Heart right ventricle (tissue), 16 donors: ENCODE results near the gene TIMM44. TPM values are rescaled to one million over a fixed set of nuclear protein-coding genes. Genes with fewer than 3 reads are reported as not detected.
"Not testable (repeated sequence)": the region's sequence is repeated elsewhere in the genome, so short reads cannot be mapped to it uniquely, and the experiment has no call there.

Experiments
- ATAC-seq, 8 donors: fragments of 200-7000 bp; cut with Tn5 transposase; one replicate each; pipeline ENCODE4 v1.9.1; 2020; ENCODE audit warnings: mild to moderate bottlenecking in 8 of 8, moderate library complexity in 8 of 8, moderate number of reproducible peaks in 1 of 8
- DNase-seq, 2 donors: peaks; one replicate each; pipeline ENCODE4 v3.0.0-alpha.2; 2020
- H3K27ac ChIP-seq, 10 donors: fragments of 200-600 bp; sonication (generic) in 2 of 10; one replicate each; pipeline versions ENCODE4 v1.5.0 to v1.8.0; 2020 to 2022; ENCODE audit warnings: mild to moderate bottlenecking in 3 of 10
- H3K27me3 ChIP-seq, 7 donors: fragments of 200-600 bp; one replicate each; pipeline ENCODE4 v1.8.0; 2021 to 2022; ENCODE audit warnings: mild to moderate bottlenecking in 2 of 7
- H3K36me3 ChIP-seq, 9 donors: fragments of 200-600 bp; sonication (generic) in 1 of 9; one replicate each; pipeline versions ENCODE4 v1.5.0 to v1.8.0; 2020 to 2022; ENCODE audit warnings: mild to moderate bottlenecking in 2 of 9
- H3K4me1 ChIP-seq, 9 donors: fragments of 200-600 bp; sonication (generic) in 1 of 9; one replicate each; pipeline versions ENCODE4 v1.5.0 to v1.8.0; 2020 to 2022; ENCODE audit warnings: mild to moderate bottlenecking in 4 of 9
- H3K4me3 ChIP-seq, 10 donors: fragments of 200-600 bp; sonication (generic) in 2 of 10; one replicate each; pipeline versions ENCODE4 v1.5.0 to v1.8.0; 2020 to 2022; ENCODE audit warnings: mild to moderate bottlenecking in 7 of 10, moderate library complexity in 2 of 10
- H3K9me3 ChIP-seq, 11 donors: fragments of 200-600 bp in 10 of 11; sonication (generic) in 2 of 11; one replicate each; pipeline versions ENCODE4 v1.5.0 to v1.8.0; 2013 to 2022; ENCODE audit warnings: mild to moderate bottlenecking in 2 of 11, control low read depth in 1 of 11, moderate library complexity in 1 of 11
- CTCF ChIP-seq, 9 donors: fragments of 200-600 bp; sonication (generic) in 2 of 9; IDR thresholded peaks; one replicate each; pipeline versions ENCODE4 v1.5.0 to v1.8.0; 2021 to 2022; ENCODE audit warnings: antibody characterized with exemption in 9 of 9, mild to moderate bottlenecking in 5 of 9, moderate library complexity in 1 of 9
- WGBS, 2 donors: extraction: QIAGEN DNeasy Blood & Tissue Kit; methylation state at CpG; one replicate each; pipeline ENCODE4 v1.1.7; 2013; ENCODE audit warnings: inconsistent platforms in 1 of 2; 5-methylcytosine and 5-hydroxymethylcytosine counted together
- intact Hi-C, 10 donors: fragments of 100-400 bp; cut with DNase I; formaldehyde crosslinking; loops; one replicate each; pipeline versions ENCODE4 v1.11.1 to v1.14.2; 2022
- polyA plus RNA-seq, 2 donors: library from polyadenylated mRNA; stranded (reverse); fragments of 200-250 nt; gene quantifications; one replicate each; pipeline ENCODE4 v1.2.3, GENCODE V29; 2013
- total RNA-seq, 10 donors: library from RNA; stranded (reverse); fragmentation: NEBNext Ultra II Directional in 3 of 10; extraction: Animal tissue kit (Norgen Biotek cat#: 25700) in 3 of 10; gene quantifications; one replicate each; pipeline versions ENCODE4 v1.2.1 to v1.2.4, GENCODE V29; 2021 to 2023
- donor health status: Arrhythmogenic right ventricular cardiomyopathy.
- donor health status: ischemic (EF 13 %, LVEDD 7.1; RV severe dilation, severe dysfunction).
- donor health status: healthy with polysubstance abuse.
- donor health status: DM: no; HTN: yes; CAD: no.
- donor health status: DM: no; HTN: no; CAD: no.
- donor health status: ischemic (EF 25% LVEDD 6.9; RV normal size, moderate dysfunction).
- donor health status: ischemic (EF 25% LVEDD 5.7; RV mildly dilated, moderate dysfunction).
- donor health status: healthy.
- donor health status: DM: yes; HTN: yes; CAD: no.
- donor health status: Ischemic cardiomyopathy.
- donor health status: ischemic (EF 35%, LVEDD 5.7; RV mildly dilated, moderate dysfunction).
- donor health status: nonischemic (EF 11% LVEDD 7.7; RV severe dilation, severe dysfunction).
- donor health status: DM: yes; HTN: yes; CAD: no.
- donor health status: PGD.
- donor health status: ischemic (EF 29% LVEDD 5.4; RV normal size, mild dysfunction).
- donor health status: nonischemic (EF 23%, LVEDD 6.1; RV moderate dilation, normal function).

Gene TIMM44
- total and polyA plus RNA-seq, 12 donors, result 54.9 to 188 (median 73.1) TPM

GRCh38 chr19:7919610-7920518 is 23.6 kb downstream of the TIMM44 start, which contains the start of gene SNAPC2:
SNAPC2 (plus strand) TSS chr19:7920338; CDS start chr19:7920367, 29 bp downstream.
- Histone ChIP-seq H3K27me3 (peaks cover 11 to 50% (median 43%) of the 10 kb centered on the region in 7 donors), H3K4me1 (peaks cover 12 to 71% (median 45%) of the 10 kb centered on the region in 9 donors), H3K4me3 (peak within 1 kb of the TSS; percentile 55 to 90 (median 76)), H3K36me3 (peaks cover 0 to 18% (median 11%) of the 10 kb centered on the region in 9 donors), H3K9me3 (no peaks in the 10 kb centered on the region), H3K27ac (peak within 1 kb of the TSS; percentile 66 to 94 (median 88))
- DNase-seq (peak; percentile 97), ATAC-seq (peak; percentile 61 to 78 (median 74))
- peak in 2 of 9 donors; percentile 26 to 27 for TF ChIP-seq CTCF (IDR thresholded peaks at IDR 0.05)
- intact Hi-C loops, result loop anchor here in 5 of 10 donors (1.0 to 10.0 kb wide), 5 partner anchors 17 to 332 kb away; partner anchors contain the start of gene MAP2K7 (in 1 of the 5)
- WGBS, 2 donors, result 5 to 8% methylated on average over 62 of the region's 62 CpGs

- intact Hi-C loops, result no loop called here
- no peak for ATAC-seq
Observed at GRCh38 chr19:7918615-7919421, 24.6 kb downstream of the TIMM44 start.

GRCh38 chr19:7918062-7918614 is 25.3 kb downstream of the TIMM44 start:
- H3K4me3 ChIP-seq, result peak overlapping the region in 8 of 10 donors; percentile 29 to 49 (median 41)
- H3K27ac ChIP-seq, result peak overlapping the region in 6 of 10 donors; percentile 53 to 78 (median 59)
- H3K9me3 ChIP-seq, DNase-seq, intact Hi-C loops, ATAC-seq: not testable (repeated sequence)
- peaks cover 12 to 66% (median 45%) of the 10 kb centered on the region in 9 donors for H3K4me1 ChIP-seq
- H3K27me3 ChIP-seq, result peaks cover 11 to 56% (median 49%) of the 10 kb centered on the region in 7 donors
- TF ChIP-seq CTCF (IDR thresholded peaks at IDR 0.05), result peak in 1 of 9 donors; percentile 8
- WGBS, 2 donors, result 29 to 32% methylated on average over 28 of the region's 29 CpGs
- peaks cover 0 to 22% (median 11%) of the 10 kb centered on the region in 9 donors for H3K36me3 ChIP-seq

More at GRCh38 chr19:7918615-7919421, 24.6 kb downstream of the TIMM44 start:
- Histone ChIP-seq H3K4me3 (peak overlapping the region in 5 of 10 donors; percentile 3 to 88 (median 80)), H3K27ac (peak overlapping the region in 1 of 10 donors; percentile 93), H3K9me3 (no peaks in the 10 kb centered on the region), H3K36me3 (peaks cover 0 to 18% (median 11%) of the 10 kb centered on the region in 9 donors), H3K4me1 (peaks cover 12 to 67% (median 45%) of the 10 kb centered on the region in 9 donors), H3K27me3 (peaks cover 11 to 56% (median 49%) of the 10 kb centered on the region in 7 donors)
- DNase-seq, result no peak
- 34 to 42% methylated on average over 42 of the region's 42 CpGs for WGBS, 2 donors
- no peak for TF ChIP-seq CTCF (IDR thresholded peaks at IDR 0.05)
